Fibroblast of skin of left biceps (primary cell): ENCODE data around the gene RGSL1.

Experiments used
- DNase-seq, 2 experiments: peaks; one replicate each; pipeline ENCODE4 v3.0.0-alpha.2; 2013; ENCODE audit warnings: low read depth in 2 of 2

The RGSL1 gene

GRCh38 chr1:182450087-182450486, at the start of gene RGSL1:
Gene RGSL1 (plus strand): TSS chr1:182450146. CDS start chr1:182450166, 20 bp downstream.
- DNase-seq = no peak

- DNase-seq = no peak
Measured at GRCh38 chr1:182400567-182400966, 49.4 kb upstream of the RGSL1 start, which contains the start of gene TEDDM1. Gene TEDDM1 (minus strand): TSS chr1:182400667. CDS start chr1:182400485, 182 bp downstream.

GRCh38 chr1:182404781-182405180, 45.2 kb upstream of the RGSL1 start:
- no peak for DNase-seq

GRCh38 chr1:182405578-182405977, 44.4 kb upstream of the RGSL1 start:
- DNase-seq = no peak

GRCh38 chr1:182406012-182406411, 43.9 kb upstream of the RGSL1 start:
- DNase-seq = no peak

- DNase-seq = no peak
Measured at GRCh38 chr1:182407724-182408123, 42.2 kb upstream of the RGSL1 start.

GRCh38 chr1:182408435-182409075, 41.4 kb upstream of the RGSL1 start:
- DNase-seq = no peak

GRCh38 chr1:182410138-182410537, 39.8 kb upstream of the RGSL1 start:
- no peak for DNase-seq

- DNase-seq = no peak
Measured at GRCh38 chr1:182410620-182411273, 39.2 kb upstream of the RGSL1 start.

- DNase-seq = no peak
Measured at GRCh38 chr1:182413486-182413885, 36.5 kb upstream of the RGSL1 start.

GRCh38 chr1:182413969-182414368, 36.0 kb upstream of the RGSL1 start:
- no peak for DNase-seq

GRCh38 chr1:182415789-182416188, 34.2 kb upstream of the RGSL1 start:
- DNase-seq = no peak

GRCh38 chr1:182426442-182427430, 23.2 kb upstream of the RGSL1 start:
- DNase-seq = no peak

GRCh38 chr1:182428043-182428442, 21.9 kb upstream of the RGSL1 start:
- DNase-seq = no peak

- DNase-seq = no peak
Measured at GRCh38 chr1:182430263-182431068, 19.5 kb upstream of the RGSL1 start.

- no peak for DNase-seq
Measured at GRCh38 chr1:182431278-182431677, 18.7 kb upstream of the RGSL1 start.

- no peak for DNase-seq
Measured at GRCh38 chr1:182433580-182433979, 16.4 kb upstream of the RGSL1 start.

GRCh38 chr1:182438326-182438725, 11.6 kb upstream of the RGSL1 start:
- DNase-seq = no peak

- no peak for DNase-seq
Measured at GRCh38 chr1:182441719-182442118, 8.2 kb upstream of the RGSL1 start.

GRCh38 chr1:182442333-182442732, 7.6 kb upstream of the RGSL1 start:
- no peak for DNase-seq

GRCh38 chr1:182444497-182444896, 5.4 kb upstream of the RGSL1 start:
- no peak for DNase-seq
